HepG2 (cell line): ENCODE results near the gene PDIA6. TPM values are rescaled to one million over a fixed set of nuclear protein-coding genes. Genes with fewer than 3 reads are reported as not detected.

Experiments
- ATAC-seq: fragments of 200-7000 bp; cut with Tn5 transposase; 3 replicates; pipeline ENCODE4 v1.9.1; 2020; ENCODE audit warnings: mild to moderate bottlenecking, moderate library complexity
- BruUV-seq: library from RNA; stranded (reverse); fragments of 400-500 nt; replicated peaks from 2 replicates; lab custom pipeline; 2021; lab: Mats Ljungman, UMichigan
- CTCF ChIA-PET: fragments of 300-600 bp; formaldehyde crosslinking; extraction: SDS; loops from one replicate; lab custom pipeline; 2021; ENCODE audit warnings: low total read pairs, inconsistent platforms, low intra/inter-chr PET ratio; lab: Yijun Ruan, JAX
- POLR2A ChIA-PET: fragments of 350-600 bp; sonication (Branson Sonifier 250); formaldehyde crosslinking; loops from one replicate; lab custom pipeline; 2020; ENCODE audit warnings: antibody characterized with exemption, inconsistent platforms; lab: Yijun Ruan, JAX
- DNase-seq: peaks from one replicate; pipeline ENCODE4 v3.0.0-alpha.2; 2015; ENCODE audit warnings: low spot score
- FAIRE-seq: peaks from 3 replicates; lab custom pipeline; 2011; peaks lifted over from hg19 to GRCh38; lab: Jason Lieb, UNC
- H2AFZ ChIP-seq: one replicate; pipeline ENCODE4 v1.6.1; 2011; ENCODE audit warnings: low read length, inconsistent platforms
- H3K27ac ChIP-seq: fragments of 300-600 bp; 3 replicates; pipeline ENCODE4 v1.8.0; 2011; ENCODE audit warnings: mixed run types, mild to moderate bottlenecking, mixed read lengths, low read length, inconsistent platforms; ENCODE audit not compliant: insufficient read depth; ENCODE audit errors: extremely low read length
- H3K27me3 ChIP-seq, 2 experiments: fragments of 200-600 bp in 1 of 2; 2 replicates in 1 of 2; 3 replicates in 1 of 2; pipeline versions ENCODE4 v1.6.0 to v1.8.0; 2011; ENCODE audit warnings: low read length in 2 of 2, mild to moderate bottlenecking in 2 of 2, moderate library complexity in 2 of 2, inconsistent platforms in 1 of 2; ENCODE audit not compliant: insufficient read depth in 2 of 2, control insufficient read depth in 1 of 2
- H3K36me3 ChIP-seq, 2 experiments: fragments of 200-600 bp in 1 of 2; replicated peaks in 1 of 2; 2 replicates in 1 of 2; 3 replicates in 1 of 2; pipeline versions ENCODE4 v1.5.1 to v1.8.0; 2011; ENCODE audit warnings: low read length in 2 of 2, inconsistent platforms in 1 of 2; ENCODE audit not compliant: insufficient read depth in 2 of 2, control insufficient read depth in 1 of 2
- H3K4me1 ChIP-seq: 2 replicates; pipeline ENCODE4 v1.5.1; 2012; ENCODE audit warnings: low read length, inconsistent platforms; ENCODE audit not compliant: insufficient read depth
- H3K4me2 ChIP-seq: 2 replicates; pipeline ENCODE4 v1.6.0; 2011; ENCODE audit warnings: low read depth, low read length, inconsistent platforms
- H3K4me3 ChIP-seq, 3 experiments: fragments of 200-600 bp in 1 of 3; sonication (generic), shearing (Covaris generic) in 1 of 3; replicated peaks in 1 of 3; 2 replicates each; pipeline ENCODE4 v1.5.1; 2011 to 2016; ENCODE audit warnings: low read length in 3 of 3, inconsistent platforms in 2 of 3, low read depth in 2 of 3, mild to moderate bottlenecking in 2 of 3, control low read depth in 1 of 3, mixed read lengths in 1 of 3; ENCODE audit not compliant: insufficient read depth in 1 of 3
- H3K79me2 ChIP-seq: one replicate; pipeline ENCODE4 v1.6.1; 2011; ENCODE audit warnings: low read length, inconsistent platforms; ENCODE audit not compliant: insufficient read depth
- H3K9ac ChIP-seq: 2 replicates; pipeline ENCODE4 v1.6.0; 2011; ENCODE audit warnings: mild to moderate bottlenecking, low read depth, low read length, inconsistent platforms; ENCODE audit not compliant: insufficient read depth
- H3K9me3 ChIP-seq: 2 replicates; pipeline ENCODE4 v1.5.1; 2012; ENCODE audit warnings: mild to moderate bottlenecking, low read length
- H4K20me1 ChIP-seq: 2 replicates; pipeline ENCODE4 v1.6.0; 2011; ENCODE audit warnings: inconsistent platforms, mild to moderate bottlenecking, low read length, moderate library complexity; ENCODE audit not compliant: insufficient read depth
- BRF2 ChIP-seq: sonication (generic); formaldehyde crosslinking; IDR thresholded peaks from 2 replicates; pipeline ENCODE4 v1.8.1; 2022; ENCODE audit warnings: mild to moderate bottlenecking, missing genetic modification reagents
- DDIT3 ChIP-seq: sonication (generic); formaldehyde crosslinking; IDR thresholded peaks from 2 replicates; pipeline ENCODE4 v1.4.0; 2020; ENCODE audit warnings: mild to moderate bottlenecking, missing genetic modification reagents
- DRAP1 ChIP-seq: IDR thresholded peaks from 2 replicates; pipeline ENCODE4 v1.6.1; 2016; ENCODE audit warnings: missing genetic modification reagents, missing compliant biosample characterization
- GZF1 ChIP-seq: sonication (generic); formaldehyde crosslinking; IDR thresholded peaks from 2 replicates; pipeline ENCODE4 v1.5.1; 2020; ENCODE audit warnings: mild to moderate bottlenecking, missing genetic modification reagents
- KIAA2018 ChIP-seq: sonication (generic); formaldehyde crosslinking; IDR thresholded peaks from 2 replicates; pipeline ENCODE4 v1.5.0; 2020; ENCODE audit warnings: mild to moderate bottlenecking, missing genetic modification reagents, borderline replicate concordance
- NFKB2 ChIP-seq: sonication (generic); formaldehyde crosslinking; IDR thresholded peaks from 2 replicates; pipeline ENCODE4 v1.4.0; 2020; ENCODE audit warnings: missing genetic modification reagents, borderline replicate concordance
- RFXAP ChIP-seq: sonication (generic); formaldehyde crosslinking; IDR thresholded peaks from 2 replicates; pipeline ENCODE4 v1.4.0; 2020; ENCODE audit warnings: missing genetic modification reagents, borderline replicate concordance
- SMYD3 ChIP-seq: sonication (generic); formaldehyde crosslinking; IDR thresholded peaks from 2 replicates; pipeline ENCODE4 v1.8.1; 2023; ENCODE audit warnings: mild to moderate bottlenecking, missing genetic modification reagents
- ZC3H4 ChIP-seq: sonication (generic); formaldehyde crosslinking; IDR thresholded peaks from 2 replicates; pipeline ENCODE4 v1.4.0; 2020; ENCODE audit warnings: missing genetic modification reagents, borderline replicate concordance
- ZFP36 ChIP-seq: fragments of 150-350 bp; IDR thresholded peaks from 2 replicates; pipeline ENCODE4 v1.6.1; 2018; ENCODE audit warnings: borderline replicate concordance, low read length, low read depth; ENCODE audit not compliant: partially characterized antibody
- ZNF546 ChIP-seq: sonication (generic); formaldehyde crosslinking; conservative IDR thresholded peaks from 2 replicates; pipeline ENCODE4 v1.8.1; 2023; ENCODE audit warnings: mild to moderate bottlenecking, missing genetic modification reagents
- WGBS: methylation state at CpG from one replicate; pipeline ENCODE4 v1.1.6; 2017; ENCODE audit warnings: low lambda C conversion rate; 5-methylcytosine and 5-hydroxymethylcytosine counted together
- in situ Hi-C: cut with HindIII; loops from 2 replicates; pipeline ENCODE4 v1.10.0; 2017; ENCODE audit warnings: low pct_unique_long_range_greater_than_20kb; ENCODE audit not compliant: extremely low pct_ligation_motif_present
- intact Hi-C: fragments of 100-400 bp; cut with micrococcal nuclease; formaldehyde crosslinking; loops from one replicate; pipeline ENCODE4 v1.10.0; 2022; ENCODE audit not compliant: unreplicated experiment
- polyA plus RNA-seq, 8 experiments: library from polyadenylated mRNA; depleted of rRNA in 3 of 8; stranded (reverse) in 7 of 8; unstranded in 1 of 8; fragments of >200 nt; fragmentation: Illumina TruSeq in 4 of 8; extraction: Trizol in 4 of 8; gene quantifications; 2 replicates each; pipeline versions ENCODE4 v1.2.1 to v1.2.3, GENCODE V29; 2011 to 2016; ENCODE audit warnings: low read depth in 4 of 8, missing spikeins in 1 of 8, mixed read lengths in 1 of 8; ENCODE audit not compliant: insufficient read depth in 1 of 8
- total RNA-seq, 5 experiments: library from RNA; depleted of rRNA; stranded (reverse); fragments of >200 nt; fragmentation: Illumina TruSeq; extraction: Trizol; gene quantifications; 2 replicates each; pipeline ENCODE4 v1.2.3, GENCODE V29; 2016; ENCODE audit warnings: low read depth in 1 of 5

Gene PDIA6
- total and polyA plus RNA-seq, 2 of the 13 experiments (the other 11 are each of a cell fraction or from before 2014, with no cell fraction given): 586 to 642 TPM

GRCh38 chr2:10817413-10817812 is 4.8 kb upstream of the PDIA6 start (continued):
- TF ChIP-seq DDIT3 (CRISPR knock-in tag): no peak

- 25% methylated on average over 14 of the region's 16 CpGs for WGBS
- in situ Hi-C loops: no loop called here
- Histone ChIP-seq H3K9ac (peak overlapping the region; percentile 57), H3K4me3 (peak overlapping the region; percentile 31 to 70 (median 41)), H2AFZ (peak overlapping the region; percentile 96), H3K4me2 (peak overlapping the region; percentile 94), H3K36me3 (no peaks in the 10 kb centered on the region), H3K9me3 (no peaks in the 10 kb centered on the region), H3K4me1 (peaks cover 53% of the 10 kb centered on the region), H3K27me3 (peaks cover 0 to 30% of the 10 kb centered on the region in 2 experiments; a peak in 3 of 5 replicates), H3K27ac (peak overlapping the region; percentile 30), H3K79me2 (peaks cover 27% of the 10 kb centered on the region), H4K20me1 (peaks cover 18% of the 10 kb centered on the region)
- intact Hi-C loops: no loop called here
- CTCF ChIA-PET: no interaction called here
- peak; percentile 23 for DNase-seq
- no TSS peak for BruUV-seq
- FAIRE-seq: peak; percentile 86
- POLR2A ChIA-PET: no interaction called here
- ATAC-seq: peak; percentile 18
- TF ChIP-seq GZF1 (CRISPR knock-in tag) (no peak), RFXAP (CRISPR knock-in tag) (no peak), ZFP36 (no peak), ZC3H4 (CRISPR knock-in tag) (no peak), DRAP1 (CRISPR knock-in tag) (0 out of 2 replicates have a peak, but pooled peaks have one; percentile 7), SMYD3 (no peak), BRF2 (CRISPR knock-in tag) (no peak), KIAA2018 (CRISPR knock-in tag) (no peak), ZNF546 (CRISPR knock-in tag) (no peak), NFKB2 (peak; percentile 46; the same call in 1 of the 2 replicates)
Measured at GRCh38 chr2:10814571-10815331, 2.2 kb upstream of the PDIA6 start.
